Daoy (cell line): ENCODE results near the gene GDPD5. TPM values are rescaled to one million over a fixed set of nuclear protein-coding genes. Genes with fewer than 3 reads are reported as not detected.

ENCODE experiments used
- DNase-seq: peaks from one replicate; pipeline ENCODE4 v3.0.0-alpha.2; 2015; ENCODE audit warnings: low read depth
- total RNA-seq: library from RNA; depleted of rRNA; stranded (reverse); fragments of >200 nt; shearing (Covaris generic); gene quantifications from 2 replicates; pipeline ENCODE4 v1.2.3, GENCODE V29; 2014

The GDPD5 gene
- total RNA-seq, 1 experiment from 2014 or later = 2.6 TPM

DNA sequence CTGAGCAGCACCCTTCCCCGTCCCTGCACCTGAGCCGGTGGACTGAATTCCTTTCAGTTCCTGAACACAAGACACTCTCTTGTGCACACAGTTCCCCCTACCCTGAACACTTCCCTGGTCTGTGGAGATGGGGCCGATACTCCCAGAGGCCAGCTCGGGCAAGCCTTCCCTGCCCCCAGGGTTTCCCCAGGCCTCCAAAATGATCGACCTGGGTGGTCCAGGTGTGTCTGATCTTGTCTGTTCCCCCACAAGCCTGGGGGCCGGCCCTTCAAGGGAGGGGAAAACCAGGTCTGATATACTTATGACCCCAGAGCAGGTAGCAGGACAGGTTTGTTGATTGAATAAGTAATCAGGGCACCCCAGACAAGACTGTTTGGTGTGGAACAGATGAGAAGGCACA lies 52.1 kb downstream of the GDPD5 start:
- DNase-seq = no peak

DNA sequence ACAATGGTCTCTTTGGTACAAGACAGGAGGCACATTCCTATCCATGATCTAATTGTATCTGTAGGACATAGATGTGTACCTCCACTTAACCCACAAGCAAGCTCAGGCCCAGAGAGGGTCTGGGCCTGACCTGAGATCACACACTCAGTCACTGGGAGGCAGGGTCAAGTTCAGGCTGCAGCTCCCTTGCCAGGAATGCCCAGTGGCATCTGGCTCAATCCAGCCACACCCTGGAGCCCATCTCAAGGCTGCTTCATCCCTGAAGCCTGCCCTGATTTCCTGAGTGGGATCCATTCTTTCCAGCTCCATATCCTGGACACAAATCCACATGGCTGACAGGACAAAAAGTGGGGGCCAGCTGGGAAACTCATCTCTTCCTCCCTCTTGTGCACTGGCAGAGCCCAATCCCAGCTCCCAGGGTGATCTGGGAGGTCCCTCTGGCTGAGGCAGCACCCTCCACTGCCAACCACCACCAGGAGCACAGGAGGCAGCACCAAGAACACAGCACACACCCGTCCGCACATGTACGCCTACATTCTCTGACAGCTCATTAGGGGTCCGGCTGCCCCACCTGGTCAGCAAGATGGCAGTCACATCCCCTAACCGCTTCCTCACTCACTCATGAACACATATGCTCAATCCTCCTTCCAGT lies 53.5 kb downstream of the GDPD5 start:
- DNase-seq = no peak

DNA sequence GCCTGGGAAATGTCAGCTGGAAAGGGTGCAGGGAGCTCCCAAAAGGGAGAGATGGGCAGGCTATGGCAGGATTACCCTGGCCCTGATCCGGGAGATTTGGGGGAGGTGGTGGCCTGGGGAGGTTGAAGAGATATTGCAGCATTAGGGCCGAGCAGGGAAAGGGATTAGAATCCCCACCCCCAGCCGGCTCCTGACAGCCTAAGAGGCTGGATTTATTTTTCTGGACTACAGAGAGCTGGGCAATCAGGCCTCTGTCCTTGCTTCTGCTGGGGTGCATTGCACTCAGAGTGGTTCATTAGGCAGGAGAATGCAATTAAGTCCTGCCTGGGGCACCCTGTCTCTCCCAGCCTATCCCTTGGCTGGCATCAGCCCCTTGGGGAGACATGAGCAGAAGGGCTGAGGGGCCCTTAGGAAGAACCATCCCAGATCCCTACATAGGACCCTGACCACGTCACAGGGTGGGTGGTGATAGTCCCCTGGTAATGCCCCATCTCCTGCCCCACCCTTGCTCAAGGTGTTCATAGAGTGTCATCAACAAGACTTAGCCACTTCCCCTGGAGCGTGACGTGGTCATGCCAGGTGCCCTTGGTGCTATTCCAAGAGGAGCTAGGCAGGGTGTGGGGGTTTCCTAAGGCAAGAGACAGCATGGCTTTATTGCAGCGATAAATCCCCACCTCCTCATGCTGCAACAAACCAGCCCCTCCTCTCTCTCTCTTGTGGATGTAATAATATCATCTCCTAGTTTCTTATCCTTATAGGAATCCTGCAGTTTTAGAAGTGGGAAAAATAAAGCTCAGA lies 54.4 kb downstream of the GDPD5 start:
- no peak for DNase-seq

DNA sequence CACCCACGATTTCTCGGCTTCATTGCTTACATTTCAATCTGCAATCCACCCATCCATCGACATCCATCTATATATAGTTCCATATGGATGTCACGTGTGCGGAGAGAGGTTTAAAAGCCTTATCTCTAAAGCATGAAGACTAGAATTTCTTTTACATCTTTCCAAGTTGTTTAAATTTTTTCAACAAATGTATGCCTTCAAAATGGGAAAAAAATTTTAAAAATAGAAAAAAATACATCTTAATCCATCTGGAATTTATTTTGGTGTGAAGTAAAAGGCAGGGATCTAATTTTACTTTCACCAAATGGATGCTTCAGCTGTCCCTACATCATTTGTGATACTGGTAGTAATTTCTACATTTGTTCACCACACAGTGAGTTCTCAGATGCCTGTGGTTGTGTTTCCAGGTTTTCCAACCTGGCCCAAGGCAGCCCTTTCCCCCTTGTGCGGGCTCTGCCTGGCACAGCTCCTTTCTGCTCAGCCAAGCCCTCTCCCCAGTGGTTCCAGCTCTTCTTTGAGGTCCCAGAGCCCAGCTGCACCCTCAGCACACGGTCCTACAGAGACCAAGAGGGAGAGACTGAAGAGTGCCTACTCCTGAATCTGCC lies 55.2 kb downstream of the GDPD5 start:
- DNase-seq = no peak

DNA sequence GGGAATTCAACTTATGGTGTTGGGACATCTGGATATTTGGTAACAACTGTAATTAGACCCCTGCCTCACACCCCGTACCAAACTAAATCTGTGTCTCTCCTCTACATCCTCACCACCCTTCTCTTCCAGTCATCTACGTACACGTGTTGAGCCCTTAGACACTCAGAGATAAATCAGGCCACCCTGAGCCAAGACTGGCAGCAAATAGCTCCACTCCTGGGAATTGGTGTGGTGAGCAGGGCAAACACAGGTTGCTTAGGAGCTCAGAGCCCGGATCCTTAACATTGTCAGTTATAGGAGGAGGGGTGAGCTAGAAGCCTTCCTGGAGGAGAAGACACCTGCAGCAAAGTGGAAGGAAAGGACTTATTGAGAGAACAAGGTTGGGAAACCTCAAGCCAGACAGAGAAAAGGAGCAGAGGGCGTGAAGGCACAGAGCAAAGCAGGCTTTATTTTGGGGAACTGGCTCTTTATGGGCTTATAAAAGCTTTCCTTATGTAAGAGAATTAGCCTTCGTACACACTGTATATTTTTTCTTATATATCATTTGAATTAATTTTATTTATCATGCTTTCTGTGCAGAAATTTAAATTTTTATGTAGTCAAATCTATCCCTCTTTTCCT lies 55.8 kb downstream of the GDPD5 start:
- DNase-seq = no peak

DNA sequence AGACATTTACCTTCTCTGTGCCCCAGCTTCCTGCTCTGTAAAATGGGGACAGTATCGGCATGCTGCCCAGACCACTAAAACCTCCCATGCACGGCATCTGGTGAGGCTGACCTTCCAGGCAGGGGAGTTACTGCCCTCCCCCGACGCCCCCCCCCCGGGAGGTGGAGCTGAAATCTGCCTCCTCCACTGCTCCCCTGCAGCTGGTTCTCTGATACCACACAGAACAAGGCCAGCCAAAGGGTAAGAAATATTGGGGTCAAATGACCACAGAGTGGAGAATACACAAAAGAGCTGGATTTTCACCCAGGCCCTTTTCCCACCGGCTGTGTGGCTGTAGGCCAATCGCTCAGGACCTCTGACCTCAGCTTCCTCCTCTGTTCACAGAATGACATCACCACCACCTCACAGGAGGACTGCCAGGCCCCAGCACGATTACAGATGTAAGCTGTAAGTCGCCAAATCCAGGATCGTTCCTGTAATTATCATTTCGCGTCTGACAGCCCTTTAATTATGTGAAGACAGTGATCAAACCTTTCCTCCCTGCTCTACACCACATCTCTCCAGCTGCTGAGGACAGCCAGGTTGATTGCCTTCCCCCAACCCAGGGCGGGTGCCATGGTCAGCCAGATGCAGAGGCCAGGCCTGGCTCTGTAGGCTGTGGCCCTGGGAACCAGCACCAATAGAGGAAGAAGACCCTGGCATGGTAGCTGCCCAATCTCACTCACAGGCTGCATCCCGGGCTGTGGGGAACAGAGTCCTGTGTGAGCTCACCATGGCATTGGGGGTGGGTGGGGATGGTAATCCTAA lies 57.0 kb downstream of the GDPD5 start:
- DNase-seq = peak; percentile 26

DNA sequence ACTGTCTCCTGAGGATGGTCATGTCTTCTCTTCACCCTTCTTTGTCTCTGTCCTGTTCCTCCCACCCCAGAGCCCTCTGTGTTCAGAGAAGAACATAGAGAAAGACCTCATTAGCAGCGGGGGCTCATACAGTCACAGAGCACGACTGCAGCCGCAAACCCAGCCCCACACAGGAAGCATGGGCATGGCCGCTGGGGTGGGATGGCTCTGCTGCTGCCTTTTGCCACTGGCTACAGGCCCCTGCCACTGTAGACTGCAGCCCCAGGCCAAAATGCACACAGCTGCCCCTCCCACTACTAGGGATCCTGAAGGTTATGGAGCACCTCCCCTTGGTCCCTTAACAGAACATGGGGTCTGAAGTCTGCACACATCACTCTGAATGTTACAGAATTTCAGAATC lies 57.9 kb downstream of the GDPD5 start:
- no peak for DNase-seq

DNA sequence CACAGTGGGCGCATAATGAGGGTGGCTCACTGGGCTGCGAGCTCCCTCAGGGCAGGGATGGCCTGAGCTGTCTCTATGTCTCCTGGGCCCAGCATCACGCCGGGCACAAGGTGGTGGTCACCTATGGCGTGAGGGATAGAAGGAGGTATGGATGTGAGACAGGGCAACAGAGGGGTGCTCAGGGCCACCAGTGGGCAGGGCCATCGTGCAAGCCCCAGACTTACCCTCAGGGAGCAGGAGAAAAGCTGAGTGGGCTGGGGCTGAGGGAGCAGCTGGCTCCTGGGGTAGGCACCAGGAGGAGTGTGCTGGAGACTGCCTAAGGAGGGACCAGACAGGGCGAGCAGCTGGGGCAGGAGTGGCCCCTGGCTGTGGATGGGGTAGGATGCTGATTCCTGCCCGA lies 58.4 kb downstream of the GDPD5 start:
- DNase-seq = no peak

DNA sequence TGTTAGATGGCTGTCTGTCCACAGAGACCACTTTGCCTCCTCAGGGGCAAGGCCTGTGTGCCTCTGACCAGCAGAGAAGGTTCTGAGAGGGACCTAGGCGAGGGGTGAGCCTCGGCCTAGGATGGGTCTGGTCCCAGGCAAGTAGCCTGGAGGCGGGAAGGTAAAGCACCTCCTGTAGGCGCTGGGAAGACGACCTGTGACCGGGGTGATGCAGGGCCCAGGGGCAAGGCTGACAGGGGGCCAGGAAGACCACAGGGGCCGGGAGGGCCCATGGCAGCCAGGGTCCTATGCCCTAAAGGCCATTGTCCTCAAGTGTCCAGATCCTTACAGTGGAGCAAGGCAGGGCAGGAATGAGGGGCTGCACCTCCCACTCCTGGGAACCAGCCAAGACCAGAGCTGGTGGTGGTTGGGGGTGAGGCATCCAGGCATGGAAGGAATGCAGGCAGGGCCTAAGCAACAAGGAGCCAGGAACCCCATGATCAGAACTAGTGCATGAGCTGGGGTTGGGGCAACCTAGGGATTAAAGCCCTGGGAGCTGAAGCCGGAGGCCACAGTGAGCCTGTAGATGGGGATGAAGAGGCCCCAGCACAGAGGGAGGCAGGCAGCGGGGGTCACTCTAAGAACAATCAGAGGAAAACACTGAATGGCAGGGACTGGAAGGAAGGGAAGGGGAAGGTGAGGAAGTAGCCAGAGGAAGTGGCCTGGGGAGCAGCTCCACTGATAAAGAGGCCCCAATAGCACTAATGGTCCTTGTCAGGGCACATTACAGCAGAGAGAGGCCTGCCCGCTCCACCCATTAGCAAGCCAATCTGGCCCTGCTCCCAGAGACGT lies 59.8 kb downstream of the GDPD5 start:
- DNase-seq = no peak

DNA sequence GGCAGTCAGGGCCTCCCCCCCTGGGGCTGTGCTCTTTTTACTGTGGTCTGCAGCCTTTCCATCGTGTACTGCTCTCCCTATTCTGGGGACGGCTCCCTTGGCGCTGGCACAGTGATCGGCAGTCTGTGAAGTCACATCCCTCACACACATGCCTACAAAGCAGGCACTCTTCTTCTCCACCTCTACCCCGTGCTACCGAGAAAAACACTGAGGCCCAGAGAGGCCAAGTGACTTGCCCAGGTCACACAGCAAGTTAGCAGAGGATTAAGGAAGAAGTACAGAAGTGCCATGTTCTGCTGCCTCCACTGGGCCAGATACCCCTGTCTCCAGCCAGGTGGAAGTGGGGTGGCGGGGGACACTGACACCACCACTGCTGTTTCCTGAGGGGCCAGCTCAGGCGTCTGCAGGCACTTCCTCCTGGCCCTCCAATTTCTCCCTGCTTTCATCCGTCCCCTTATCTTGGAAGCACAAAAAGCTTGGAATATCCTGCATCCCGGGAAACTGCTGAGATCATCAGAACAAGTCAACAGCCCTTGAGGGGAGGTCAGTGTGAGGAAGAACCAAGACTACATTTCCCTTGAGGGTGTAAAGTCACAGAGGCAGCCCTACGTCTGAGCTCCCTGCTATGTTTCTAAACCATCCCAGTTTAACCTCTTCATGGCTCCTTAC lies 62.5 kb downstream of the GDPD5 start:
- no peak for DNase-seq

DNA sequence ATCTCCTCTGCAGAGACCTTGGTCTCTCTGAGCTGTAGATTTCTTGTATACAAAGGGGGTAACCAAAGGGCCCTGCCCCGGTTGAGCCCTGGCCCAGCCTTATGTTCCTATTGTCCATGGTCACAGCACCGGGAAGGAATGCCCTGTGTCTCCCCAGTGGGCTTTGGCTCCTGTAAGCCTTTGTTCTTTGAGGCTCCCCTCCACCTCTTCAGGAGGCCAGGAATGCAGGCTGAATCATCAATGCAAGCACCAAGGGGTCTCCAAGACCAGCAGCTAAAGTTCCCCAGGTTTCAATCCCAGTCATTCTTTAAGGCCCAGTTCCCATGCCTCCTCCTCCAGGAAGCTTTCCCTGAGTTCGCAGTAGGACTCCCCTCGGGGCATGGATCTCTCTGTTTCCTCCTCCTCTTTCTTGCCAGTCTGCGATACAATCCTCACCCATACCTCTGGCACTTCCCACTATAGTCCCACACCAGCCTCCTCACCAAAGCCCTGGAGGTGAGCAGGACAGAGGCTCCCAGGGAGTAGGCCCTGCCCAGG lies 63.6 kb downstream of the GDPD5 start:
- DNase-seq = no peak

DNA sequence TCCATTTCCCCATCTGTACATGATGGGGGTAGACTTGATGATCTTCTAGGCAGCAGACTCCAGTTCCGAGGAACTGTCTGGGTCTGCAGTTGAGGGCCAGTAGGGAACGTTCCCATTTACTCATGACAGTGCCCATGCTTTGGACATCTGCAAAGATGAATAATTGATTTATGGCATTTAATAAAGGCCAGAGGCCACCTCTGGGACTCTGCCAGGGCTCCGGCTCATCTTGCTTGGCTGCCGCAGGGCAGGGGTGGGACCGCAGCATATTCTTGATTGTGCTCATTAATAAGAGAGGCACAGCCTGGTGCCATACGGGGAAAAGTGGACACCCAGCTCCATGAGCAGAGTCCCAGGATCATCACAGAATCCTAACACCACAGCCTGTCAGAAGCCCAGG lies 64.6 kb downstream of the GDPD5 start:
- DNase-seq = no peak

DNA sequence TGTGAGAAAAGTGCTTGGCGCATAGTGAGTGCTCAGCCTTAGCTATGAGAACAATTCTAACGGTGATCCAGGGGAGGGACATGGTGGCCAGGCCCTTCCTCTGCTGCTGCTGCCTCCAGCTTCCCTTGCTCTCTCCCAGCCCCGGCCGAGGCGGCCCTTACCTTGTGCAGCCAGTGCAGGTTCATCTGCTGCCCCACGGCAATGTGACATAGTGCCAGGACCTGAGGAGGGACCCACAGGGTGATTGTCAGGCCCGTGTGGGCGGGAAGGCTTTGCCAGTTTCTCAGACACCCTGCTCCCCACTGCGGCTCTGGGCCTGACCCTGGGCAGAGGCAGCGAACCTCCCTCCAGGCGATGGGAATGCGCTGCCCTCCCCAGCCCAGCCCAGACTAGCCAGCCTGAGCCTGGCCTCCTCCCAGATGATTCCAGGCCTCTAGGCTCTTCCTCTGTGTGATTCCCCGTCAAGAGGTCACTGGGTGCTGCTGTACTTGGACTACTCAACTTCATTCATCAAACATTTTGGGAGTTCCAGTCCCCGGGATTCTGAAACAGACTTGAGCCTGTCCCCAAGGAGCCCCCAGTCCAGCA lies 69.1 kb downstream of the GDPD5 start:
- no peak for DNase-seq

DNA sequence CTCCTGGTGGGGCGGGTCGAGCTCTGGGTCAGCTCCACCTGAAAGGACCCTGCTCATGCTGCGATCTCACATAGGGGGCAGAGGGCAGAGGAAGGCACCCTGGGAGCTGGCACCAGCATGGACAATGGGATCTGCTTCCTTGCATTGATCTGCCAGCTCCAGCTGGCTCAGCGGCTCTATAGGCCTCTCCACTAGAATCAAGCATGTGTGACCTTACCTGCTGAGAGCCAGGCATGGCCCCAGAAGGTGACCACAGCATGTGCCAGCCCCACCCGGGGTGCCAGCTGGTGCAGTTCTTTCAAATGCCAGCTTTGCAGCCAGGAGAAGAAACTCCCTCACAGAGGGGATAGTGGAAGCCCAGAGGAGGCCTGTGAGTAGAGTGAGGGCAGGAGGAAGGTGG lies 70.8 kb downstream of the GDPD5 start:
- DNase-seq = no peak

DNA sequence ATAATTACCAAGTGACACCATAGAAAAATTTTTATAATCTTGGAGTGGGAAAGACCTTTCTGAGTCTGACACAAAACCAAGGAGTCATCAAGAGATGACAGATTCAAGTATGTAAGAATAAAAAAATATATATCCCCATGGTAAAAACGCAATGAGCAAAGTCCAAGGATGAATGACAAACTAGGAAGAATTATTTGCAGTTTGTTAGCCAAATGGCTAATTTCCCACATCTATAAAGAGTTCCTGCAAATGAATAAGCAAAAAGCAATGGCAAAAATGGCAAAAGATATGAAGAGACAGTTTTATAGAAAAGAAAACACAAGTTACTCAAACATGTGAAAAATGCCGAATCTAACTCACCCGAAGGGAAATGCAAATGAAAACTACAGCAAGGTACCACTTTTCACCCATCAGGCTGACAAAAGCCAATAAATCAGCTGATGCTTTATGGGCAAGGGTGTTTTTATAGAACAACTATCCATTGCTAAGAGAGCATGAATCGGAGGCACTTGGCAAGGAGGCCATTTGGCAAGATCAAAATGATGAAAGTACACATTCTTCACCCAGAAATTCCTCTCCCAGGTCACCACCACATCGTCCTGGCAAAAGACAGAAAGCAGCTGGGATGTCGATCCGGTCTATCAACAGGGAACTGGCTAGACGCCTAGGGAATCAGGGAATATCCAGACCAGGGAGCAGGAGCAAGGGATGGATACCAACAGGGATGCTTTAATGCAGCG lies 71.7 kb downstream of the GDPD5 start:
- DNase-seq = no peak

DNA sequence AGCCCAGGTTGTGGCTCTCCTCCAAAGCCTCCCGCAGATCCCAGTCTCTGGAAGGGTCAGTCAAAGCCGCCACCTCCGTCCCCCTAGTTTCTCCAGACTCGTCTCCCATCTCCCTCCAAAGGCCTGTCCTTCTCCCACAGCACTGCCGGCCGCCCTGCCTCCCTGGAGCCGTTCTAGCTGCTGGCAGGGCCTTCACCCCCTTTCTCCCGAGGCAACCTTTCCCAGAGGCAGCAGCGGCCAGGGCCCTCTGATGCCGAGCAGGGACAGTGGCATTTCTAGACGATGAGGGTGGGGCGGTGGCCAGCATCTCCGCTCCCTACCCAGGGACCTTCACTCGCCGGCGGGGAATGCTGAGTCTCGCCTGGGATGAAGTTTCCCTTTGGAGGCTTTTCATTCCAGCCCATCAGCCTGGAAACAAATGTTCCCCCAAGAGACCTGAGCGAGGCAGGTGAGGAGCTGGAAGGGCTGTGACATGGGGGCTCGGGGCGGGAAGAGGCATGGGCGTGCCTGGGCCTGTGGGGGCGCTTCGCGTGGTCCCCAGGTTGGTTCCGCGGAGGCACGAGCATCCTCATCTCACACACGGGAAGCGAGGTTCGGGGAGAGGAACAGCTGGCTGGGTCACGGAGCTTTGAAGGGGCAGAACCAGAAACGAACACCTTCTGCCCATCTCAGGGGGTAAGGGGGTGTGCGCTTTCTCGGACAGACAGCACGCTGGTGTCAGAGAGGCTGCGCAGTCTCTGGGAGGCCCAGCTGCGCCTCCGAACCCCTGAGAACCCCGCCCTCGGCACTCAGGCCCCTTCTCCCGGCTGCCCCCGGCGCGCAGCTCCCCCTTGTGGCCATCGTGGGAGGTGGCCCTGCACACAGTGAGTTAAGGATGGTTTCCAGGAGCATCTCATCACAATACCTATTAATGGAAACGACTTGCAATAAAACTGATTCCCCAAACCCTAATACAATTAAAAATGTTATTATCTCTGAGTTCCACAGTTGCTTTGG lies 74.6 kb downstream of the GDPD5 start:
- no peak for DNase-seq

DNA sequence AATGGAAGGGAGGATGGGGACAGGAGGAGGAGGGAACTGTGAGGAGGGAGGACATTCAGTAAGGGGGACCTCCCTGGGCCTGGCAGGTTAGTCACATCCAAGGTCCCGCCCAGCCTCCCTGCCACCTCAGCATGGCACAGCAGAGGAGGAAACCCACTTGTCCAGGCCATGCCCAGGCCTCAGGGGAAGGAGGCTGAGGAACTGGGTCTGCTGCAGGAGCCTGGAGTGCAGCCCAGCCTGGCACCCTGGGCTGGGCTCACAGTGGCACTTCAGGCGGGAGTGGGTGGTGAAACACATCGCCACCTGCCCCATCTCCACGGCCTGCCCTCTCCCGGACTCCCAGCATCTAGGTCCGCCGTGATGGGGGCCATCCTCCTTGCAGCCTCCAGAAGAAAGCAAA lies 75.5 kb downstream of the GDPD5 start:
- no peak for DNase-seq

DNA sequence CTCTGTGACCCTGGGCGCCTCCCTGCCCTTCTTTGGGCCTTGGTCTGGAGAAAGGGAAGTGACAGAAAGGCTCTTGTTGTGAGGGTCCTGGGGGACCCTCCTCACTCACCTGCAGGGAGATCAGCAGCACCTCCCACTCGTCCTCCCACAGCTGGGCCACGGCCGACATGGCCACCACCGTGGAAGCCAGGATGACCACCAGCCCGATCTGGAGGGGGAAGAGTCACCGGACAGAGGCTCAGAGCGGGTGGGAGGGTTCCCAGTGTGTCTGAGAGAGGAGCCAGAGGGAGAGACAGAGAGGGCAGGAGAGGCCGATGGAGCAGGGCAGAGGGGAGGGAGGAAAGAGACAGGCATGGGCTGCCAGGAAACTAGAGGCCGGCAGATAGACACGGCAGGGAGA lies 76.0 kb downstream of the GDPD5 start:
- no peak for DNase-seq
